ENCODE results near the gene TK2. TPM values are rescaled to one million over a fixed set of nuclear protein-coding genes. Genes with fewer than 3 reads are reported as not detected.
A peak's percentile ranks its signal among the peaks of the same experiment; 100 is the strongest.

Gene TK2
- total RNA-seq, 1 donor from 2014 or later = 4.5 TPM

DNA sequence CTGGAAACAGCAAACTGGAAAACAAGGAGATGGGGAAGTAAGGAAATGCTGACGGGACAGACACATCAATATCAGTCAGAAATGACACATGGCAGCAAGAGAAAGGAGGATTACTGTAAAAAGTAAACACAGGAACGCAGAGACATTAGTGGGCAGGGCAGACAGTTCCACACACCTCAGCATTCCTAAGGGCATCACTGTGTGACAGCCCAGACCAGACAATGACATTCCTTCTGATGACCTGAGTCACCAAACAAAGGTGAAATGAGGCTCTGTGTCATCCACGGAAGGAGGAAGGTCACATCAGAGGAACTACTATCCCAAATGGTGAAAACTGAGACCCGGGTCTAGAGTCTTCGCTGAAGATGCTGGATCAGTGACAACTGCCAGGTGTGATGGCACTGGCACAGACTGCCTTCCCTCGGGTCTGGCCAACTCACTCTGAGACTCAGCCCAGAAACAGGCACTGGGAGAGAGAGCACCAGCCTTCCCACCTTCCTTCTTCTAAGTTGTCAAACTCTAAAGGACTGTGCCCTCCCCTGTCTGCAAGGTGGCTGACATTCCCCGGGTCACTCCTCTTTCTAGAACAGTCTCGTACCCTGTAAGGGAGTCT lies 36.7 kb downstream of the TK2 start:
- peaks cover 19% of the 10 kb centered on the region for H3K27me3 Mint-ChIP-seq (ENCODE audit: unreplicated experiment)
- TF ChIP-seq, protein P1, sequence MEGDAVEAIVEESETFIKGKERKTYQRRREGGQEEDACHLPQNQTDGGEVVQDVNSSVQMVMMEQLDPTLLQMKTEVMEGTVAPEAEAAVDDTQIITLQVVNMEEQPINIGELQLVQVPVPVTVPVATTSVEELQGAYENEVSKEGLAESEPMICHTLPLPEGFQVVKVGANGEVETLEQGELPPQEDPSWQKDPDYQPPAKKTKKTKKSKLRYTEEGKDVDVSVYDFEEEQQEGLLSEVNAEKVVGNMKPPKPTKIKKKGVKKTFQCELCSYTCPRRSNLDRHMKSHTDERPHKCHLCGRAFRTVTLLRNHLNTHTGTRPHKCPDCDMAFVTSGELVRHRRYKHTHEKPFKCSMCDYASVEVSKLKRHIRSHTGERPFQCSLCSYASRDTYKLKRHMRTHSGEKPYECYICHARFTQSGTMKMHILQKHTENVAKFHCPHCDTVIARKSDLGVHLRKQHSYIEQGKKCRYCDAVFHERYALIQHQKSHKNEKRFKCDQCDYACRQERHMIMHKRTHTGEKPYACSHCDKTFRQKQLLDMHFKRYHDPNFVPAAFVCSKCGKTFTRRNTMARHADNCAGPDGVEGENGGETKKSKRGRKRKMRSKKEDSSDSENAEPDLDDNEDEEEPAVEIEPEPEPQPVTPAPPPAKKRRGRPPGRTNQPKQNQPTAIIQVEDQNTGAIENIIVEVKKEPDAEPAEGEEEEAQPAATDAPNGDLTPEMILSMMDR (IDR thresholded peaks at IDR 0.05; ENCODE audit: partially characterized antibody, unreplicated experiment) = no peak
- H3K4me1 Mint-ChIP-seq (ENCODE audit: low read depth, unreplicated experiment) = peaks cover 28% of the 10 kb centered on the region
- H3K4me3 Mint-ChIP-seq (ENCODE audit: unreplicated experiment) = no peak overlapping the region
- no peak for DNase-seq
- peaks cover 6% of the 10 kb centered on the region for H3K36me3 Mint-ChIP-seq (ENCODE audit: unreplicated experiment)
- H3K27ac Mint-ChIP-seq (ENCODE audit: unreplicated experiment) = peak overlapping the region; percentile 40
- peaks cover 10% of the 10 kb centered on the region for H3K9me3 Mint-ChIP-seq (ENCODE audit: unreplicated experiment)

DNA sequence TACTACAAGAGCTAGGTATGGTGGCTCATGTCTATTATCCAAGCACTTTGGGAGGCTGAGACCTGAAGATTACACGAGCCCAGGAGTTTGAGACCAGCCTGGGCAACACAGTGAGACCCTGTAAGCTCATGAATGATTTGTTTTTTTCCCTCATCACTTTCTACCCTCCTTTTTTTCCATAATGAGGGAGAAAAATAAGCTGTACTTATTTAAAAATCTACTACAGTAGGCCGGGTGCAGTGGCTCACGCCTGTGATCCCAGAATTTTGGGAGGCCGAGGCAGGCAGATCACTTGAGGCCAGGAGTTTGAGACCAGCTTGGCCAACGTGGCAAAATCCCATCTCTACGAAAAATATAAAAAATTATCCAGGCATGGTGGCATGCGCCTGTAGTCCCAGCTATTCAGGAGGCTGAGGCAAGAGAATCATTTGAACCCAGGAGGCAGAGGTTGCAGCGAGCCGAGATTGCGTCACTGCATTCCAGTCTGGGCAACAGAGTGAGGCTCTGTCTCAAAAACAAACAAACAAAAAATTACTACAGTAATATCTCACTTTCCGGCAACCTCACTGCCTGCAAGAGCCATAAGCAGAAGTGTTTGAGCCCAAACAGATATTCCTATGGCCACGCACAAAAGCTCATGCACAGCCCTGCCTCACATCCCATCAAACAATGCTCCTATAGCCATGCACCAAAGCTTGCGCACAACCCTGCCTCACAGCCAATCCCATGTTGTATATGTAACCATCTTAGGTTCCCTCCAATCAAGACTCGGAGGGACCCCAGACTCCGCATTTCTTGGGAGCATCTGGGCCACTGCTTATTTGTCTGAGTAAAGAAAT lies 37.4 kb downstream of the TK2 start:
- Mint-ChIP-seq H3K4me1 (ENCODE audit: low read depth, unreplicated experiment) (peaks cover 28% of the 10 kb centered on the region), H3K4me3 (ENCODE audit: unreplicated experiment) (peak overlapping the region; percentile 73), H3K9me3 (ENCODE audit: unreplicated experiment) (peaks cover 10% of the 10 kb centered on the region), H3K27me3 (ENCODE audit: unreplicated experiment) (peaks cover 16% of the 10 kb centered on the region), H3K36me3 (ENCODE audit: unreplicated experiment) (peaks cover 6% of the 10 kb centered on the region), H3K27ac (ENCODE audit: unreplicated experiment) (peak overlapping the region; percentile 98)
- TF ChIP-seq, protein P1 (IDR thresholded peaks at IDR 0.05; ENCODE audit: partially characterized antibody, unreplicated experiment) = no peak
- no peak for DNase-seq

DNA sequence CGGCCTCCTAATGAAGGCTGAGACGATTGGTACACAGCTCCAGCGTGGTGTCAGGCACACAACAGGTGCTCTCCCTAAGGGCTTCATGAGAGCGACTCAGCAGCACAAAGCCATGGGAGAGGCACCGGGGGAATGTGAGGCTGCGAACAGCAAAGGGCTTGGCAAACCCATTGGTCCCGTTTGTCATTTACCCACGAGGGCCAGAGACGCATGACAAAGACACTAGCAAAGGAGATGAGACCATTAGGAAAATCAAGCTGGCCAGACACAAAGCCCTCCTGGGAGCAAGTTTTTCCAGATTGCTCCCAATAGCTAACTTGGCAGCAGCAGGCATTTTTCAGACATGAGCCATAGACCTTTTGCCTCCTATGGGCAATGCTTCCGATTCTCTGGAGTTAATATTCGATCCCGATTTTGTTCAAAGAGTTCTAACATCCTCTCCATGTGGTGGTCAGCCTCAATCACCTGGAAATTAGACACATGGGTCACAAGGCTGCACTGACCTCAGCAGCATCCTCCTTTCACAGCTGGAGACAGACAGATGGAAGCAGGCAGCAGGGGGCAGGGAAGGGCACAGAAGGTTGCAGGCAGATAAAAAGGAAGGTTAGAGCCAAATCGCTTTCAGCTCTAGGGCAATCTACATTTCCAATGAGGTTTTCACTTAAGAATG lies 38.2 kb downstream of the TK2 start:
- peak overlapping the region; percentile 73 for H3K4me3 Mint-ChIP-seq (ENCODE audit: unreplicated experiment)
- DNase-seq = peak; percentile 69
- H3K27me3 Mint-ChIP-seq (ENCODE audit: unreplicated experiment) = peaks cover 15% of the 10 kb centered on the region
- peaks cover 6% of the 10 kb centered on the region for H3K36me3 Mint-ChIP-seq (ENCODE audit: unreplicated experiment)
- H3K27ac Mint-ChIP-seq (ENCODE audit: unreplicated experiment) = peak overlapping the region; percentile 98
- H3K9me3 Mint-ChIP-seq (ENCODE audit: unreplicated experiment) = peaks cover 10% of the 10 kb centered on the region
- H3K4me1 Mint-ChIP-seq (ENCODE audit: low read depth, unreplicated experiment) = peaks cover 25% of the 10 kb centered on the region
- TF ChIP-seq, protein P1 (IDR thresholded peaks at IDR 0.05; ENCODE audit: partially characterized antibody, unreplicated experiment) = no peak

DNA sequence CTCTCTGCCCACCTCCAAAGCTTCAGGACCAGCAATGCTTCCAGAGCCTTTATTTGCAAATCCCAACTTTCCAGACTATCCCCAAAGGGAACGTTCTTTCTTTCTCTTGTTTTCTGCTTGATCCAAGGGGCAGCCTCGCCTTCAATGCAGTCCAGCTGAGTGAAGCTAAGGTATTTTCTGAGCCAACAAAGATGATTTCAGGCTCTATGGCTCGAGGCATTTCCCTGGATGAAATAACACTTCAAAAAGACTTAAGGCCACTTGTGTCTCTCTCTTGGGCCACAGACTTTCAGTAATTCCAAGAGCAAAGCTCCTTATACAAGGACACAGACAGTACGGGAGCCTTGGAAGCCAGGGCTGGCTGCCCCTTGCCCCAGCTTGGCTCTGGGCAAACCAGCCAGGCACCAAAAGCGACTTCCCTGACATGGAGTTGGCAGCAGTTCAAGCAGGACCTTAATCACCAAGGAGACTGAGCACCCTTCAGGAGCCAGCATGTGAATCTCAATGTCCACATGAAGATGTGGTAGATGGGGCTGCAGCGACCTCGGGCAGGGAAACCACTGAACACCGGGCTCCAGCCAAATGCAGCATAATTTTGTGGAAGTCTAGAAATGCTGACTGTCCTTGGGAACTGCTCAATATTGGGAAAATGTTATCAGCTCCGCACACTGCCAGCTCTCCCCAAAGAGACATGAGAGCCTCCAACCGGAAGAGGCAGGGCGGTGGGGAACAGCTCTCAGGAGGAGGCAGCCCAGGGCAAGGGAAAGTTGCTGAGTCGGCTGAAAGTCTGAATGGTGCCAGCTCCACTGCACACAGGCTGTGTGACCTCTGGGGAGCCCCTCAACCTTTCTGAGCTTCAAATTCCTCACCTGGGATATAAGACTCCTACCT lies 39.0 kb downstream of the TK2 start:
- TF ChIP-seq, protein P1 (IDR thresholded peaks at IDR 0.05; ENCODE audit: partially characterized antibody, unreplicated experiment) = no peak
- no peak overlapping the region for H3K4me3 Mint-ChIP-seq (ENCODE audit: unreplicated experiment)
- H3K9me3 Mint-ChIP-seq (ENCODE audit: unreplicated experiment) = peaks cover 10% of the 10 kb centered on the region
- H3K4me1 Mint-ChIP-seq (ENCODE audit: low read depth, unreplicated experiment) = peaks cover 25% of the 10 kb centered on the region
- H3K27ac Mint-ChIP-seq (ENCODE audit: unreplicated experiment) = peak overlapping the region; percentile 98
- H3K36me3 Mint-ChIP-seq (ENCODE audit: unreplicated experiment) = peaks cover 6% of the 10 kb centered on the region
- peaks cover 15% of the 10 kb centered on the region for H3K27me3 Mint-ChIP-seq (ENCODE audit: unreplicated experiment)
- no peak for DNase-seq
